SK-N-SH treated with all-trans-retinoic acid at 6 μM for 48 hours (cell line): ENCODE measurements around the gene RERE.

Source experiments
- GLIS3 ChIP-seq: fragments of 250-450 bp; sonication (Bioruptor Pico); IDR thresholded peaks from 2 replicates; pipeline ENCODE4 v1.5.0; 2020; ENCODE audit warnings: mild to moderate bottlenecking, moderate library complexity
- PPARA ChIP-seq: fragments of 250-450 bp; sonication (Bioruptor Pico); IDR thresholded peaks from 2 replicates; pipeline ENCODE4 v1.5.0; 2020; ENCODE audit warnings: mild to moderate bottlenecking, borderline replicate concordance
- SNAI2 ChIP-seq: fragments of 250-450 bp; sonication (Bioruptor Pico); IDR thresholded peaks from 2 replicates; pipeline ENCODE4 v1.5.0; 2020; ENCODE audit warnings: mild to moderate bottlenecking, moderate library complexity
- ZFP3 ChIP-seq: fragments of 250-450 bp; sonication (Bioruptor Pico); IDR thresholded peaks from 2 replicates; pipeline ENCODE4 v1.5.0; 2020; ENCODE audit warnings: mild to moderate bottlenecking, moderate library complexity

- TF ChIP-seq PPARA (CRISPR knock-in tag) (no peak), ZFP3 (CRISPR knock-in tag) (no peak), SNAI2 (CRISPR knock-in tag) (no peak), GLIS3 (CRISPR knock-in tag) (no peak)
Measured at GRCh38 chr1:8742022-8742924, 75.2 kb downstream of the RERE start.
